DND-41 (cell line): ENCODE data around the gene GCLM.
A peak's percentile ranks its signal among the peaks of the same experiment; 100 is the strongest.

ENCODE experiments used
- ATAC-seq: fragments of 200-7000 bp; cut with Tn5 transposase; 3 replicates; pipeline ENCODE4 v1.9.1; 2021; ENCODE audit warnings: low read depth; ENCODE audit not compliant: insufficient read depth
- DNase-seq: peaks from one replicate; pipeline ENCODE4 v3.0.0-alpha.2; 2020
- H2AFZ ChIP-seq: 2 replicates; pipeline ENCODE4 v1.6.0; 2012; ENCODE audit warnings: low read depth, low read length
- H3K27ac ChIP-seq: 2 replicates; pipeline ENCODE4 v1.5.1; 2012; ENCODE audit warnings: low read length, inconsistent platforms
- H3K27me3 ChIP-seq: fragments of 200-600 bp; sonication (generic); 2 replicates; pipeline ENCODE4 v1.6.0; 2012; ENCODE audit warnings: low read length, mild to moderate bottlenecking, inconsistent platforms; ENCODE audit not compliant: insufficient read depth, poor library complexity
- H3K36me3 ChIP-seq: 2 replicates; pipeline ENCODE4 v1.5.1; 2012; ENCODE audit warnings: low read length, inconsistent platforms; ENCODE audit not compliant: insufficient read depth
- H3K4me1 ChIP-seq: 2 replicates; pipeline ENCODE4 v1.5.1; 2012; ENCODE audit warnings: mild to moderate bottlenecking, low read length; ENCODE audit not compliant: insufficient read depth
- H3K4me2 ChIP-seq: 2 replicates; pipeline ENCODE4 v1.6.0; 2012; ENCODE audit warnings: mild to moderate bottlenecking, moderate library complexity, low read length, inconsistent platforms; ENCODE audit not compliant: insufficient read depth
- H3K4me3 ChIP-seq, 2 experiments: fragments of 200-600 bp in 1 of 2; shearing (Covaris generic) in 1 of 2; 2 replicates each; pipeline ENCODE4 v1.5.1; 2012 to 2016; ENCODE audit warnings: inconsistent platforms in 2 of 2, low read length in 2 of 2, mild to moderate bottlenecking in 2 of 2, low read depth in 1 of 2, moderate library complexity in 1 of 2
- H3K79me2 ChIP-seq: 2 replicates; pipeline ENCODE4 v1.6.0; 2012; ENCODE audit warnings: low read length, inconsistent platforms; ENCODE audit not compliant: insufficient read depth
- H3K9ac ChIP-seq: 2 replicates; pipeline ENCODE4 v1.6.0; 2012; ENCODE audit warnings: low read depth, mild to moderate bottlenecking, inconsistent platforms, low read length, moderate library complexity
- H3K9me3 ChIP-seq: 2 replicates; pipeline ENCODE4 v1.5.1; 2012; ENCODE audit warnings: low read length, moderate library complexity, mild to moderate bottlenecking, inconsistent platforms; ENCODE audit not compliant: insufficient read depth, severe bottlenecking
- H4K20me1 ChIP-seq: 2 replicates; pipeline ENCODE4 v1.6.0; 2012; ENCODE audit warnings: low read length; ENCODE audit not compliant: insufficient read depth
- CTCF ChIP-seq: IDR thresholded peaks from 2 replicates; pipeline ENCODE4 v1.5.1; 2012; ENCODE audit warnings: borderline replicate concordance, low read length, moderate library complexity, mild to moderate bottlenecking; ENCODE audit not compliant: poor library complexity, severe bottlenecking; ENCODE audit errors: extremely low read depth
- EZH2 ChIP-seq: IDR thresholded peaks from 3 replicates; pipeline ENCODE4 v1.6.1; 2012; ENCODE audit warnings: borderline replicate concordance, low read depth, mild to moderate bottlenecking, moderate library complexity, low read length, inconsistent platforms; ENCODE audit not compliant: severe bottlenecking

The GCLM gene

GRCh38 chr1:93878501-93878888 is 30.7 kb downstream of the GCLM start:
- Histone ChIP-seq H3K27me3 (no peaks in the 10 kb centered on the region), H2AFZ (peak overlapping the region; percentile 81), H3K9me3 (no peaks in the 10 kb centered on the region), H4K20me1 (peaks cover 29% of the 10 kb centered on the region; the same call in 1 of the 2 replicates), H3K9ac (peak overlapping the region; percentile 76), H3K4me2 (peak overlapping the region; percentile 89), H3K79me2 (peaks cover 43% of the 10 kb centered on the region), H3K36me3 (peaks cover 50% of the 10 kb centered on the region), H3K4me1 (peaks cover 34% of the 10 kb centered on the region), H3K27ac (peak overlapping the region; percentile 85), H3K4me3 (peak overlapping the region; percentile 91 to 93)
- ATAC-seq, result peak; percentile 20; the same call in 2 of the 3 replicates
- peak; percentile 23 for DNase-seq
- TF ChIP-seq EZH2, result no peak
- peak; percentile 4 for TF ChIP-seq CTCF

GRCh38 chr1:93877529-93877928 is 31.7 kb downstream of the GCLM start:
- no peak overlapping the region for H2AFZ ChIP-seq
- no peaks in the 10 kb centered on the region for H3K9me3 ChIP-seq
- peaks cover 45% of the 10 kb centered on the region for H3K79me2 ChIP-seq
- peak overlapping the region; percentile 89 for H3K4me2 ChIP-seq
- ATAC-seq, result no peak
- H3K4me3 ChIP-seq, result peak overlapping the region; percentile 91 to 93; a peak in 3 of 4 replicates
- TF ChIP-seq CTCF, result no peak
- TF ChIP-seq EZH2, result no peak
- no peak overlapping the region for H3K27ac ChIP-seq
- peak overlapping the region; percentile 76 for H3K9ac ChIP-seq
- H3K36me3 ChIP-seq, result peaks cover 55% of the 10 kb centered on the region
- DNase-seq, result no peak
- peaks cover 34% of the 10 kb centered on the region for H3K4me1 ChIP-seq
- no peaks in the 10 kb centered on the region for H3K27me3 ChIP-seq
- peaks cover 29% of the 10 kb centered on the region; the same call in 1 of the 2 replicates for H4K20me1 ChIP-seq

- no peaks in the 10 kb centered on the region for H3K27me3 ChIP-seq
- peak overlapping the region in 1 of 2 experiments; percentile 35; a peak in 2 of 4 replicates for H3K4me3 ChIP-seq
These were observed 33.0 kb downstream of the GCLM start for GRCh38 chr1:93876244-93876643.

More at GRCh38 chr1:93876244-93876643, 33.0 kb downstream of the GCLM start:
- no peak overlapping the region for H2AFZ ChIP-seq
- H3K79me2 ChIP-seq, result peaks cover 45% of the 10 kb centered on the region
- ATAC-seq (no peak), DNase-seq (no peak)
- TF ChIP-seq CTCF (no peak), EZH2 (no peak)
- peaks cover 34% of the 10 kb centered on the region for H3K4me1 ChIP-seq
- H4K20me1 ChIP-seq, result peaks cover 29% of the 10 kb centered on the region; the same call in 1 of the 2 replicates
- peaks cover 68% of the 10 kb centered on the region for H3K36me3 ChIP-seq
- H3K9me3 ChIP-seq, result no peaks in the 10 kb centered on the region
- H3K27ac ChIP-seq, result no peak overlapping the region
- peak overlapping the region; percentile 89 for H3K4me2 ChIP-seq
- no peak overlapping the region for H3K9ac ChIP-seq
